ENCODE data around the gene KANTR.

Gene KANTR

DNA sequence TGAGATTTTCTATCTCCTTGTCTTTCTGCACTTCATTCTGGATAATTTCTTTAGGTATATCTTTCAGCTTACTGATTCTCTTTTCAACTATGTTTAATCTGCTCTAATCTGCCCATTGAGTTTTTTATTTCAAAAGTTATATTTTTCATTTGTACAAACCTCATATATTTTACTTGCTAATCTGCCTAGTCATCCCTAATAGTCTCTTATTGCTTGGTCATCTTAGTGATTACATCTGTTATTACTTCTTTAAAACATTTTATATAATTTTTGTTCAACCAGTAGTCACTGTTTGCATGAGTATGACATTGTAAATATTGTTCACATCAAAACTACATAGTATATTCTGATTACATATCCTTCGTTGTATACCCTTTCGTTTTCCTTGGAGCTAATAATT, 32.4 kb downstream of the KANTR start:
- no peak overlapping the region for H3K27ac ChIP-seq
- DNase-seq (ENCODE audit: low spot score), result no peak
- ChIA-PET POLR2A (ENCODE audit: low non-redundant PET) (no interaction called here), CTCF (interaction anchor here (0.8 kb wide), 1 partner anchor 64 kb away, joined by 3 read pairs; no protein-coding TSS in a partner anchor)
- TF ChIP-seq, protein P1, sequence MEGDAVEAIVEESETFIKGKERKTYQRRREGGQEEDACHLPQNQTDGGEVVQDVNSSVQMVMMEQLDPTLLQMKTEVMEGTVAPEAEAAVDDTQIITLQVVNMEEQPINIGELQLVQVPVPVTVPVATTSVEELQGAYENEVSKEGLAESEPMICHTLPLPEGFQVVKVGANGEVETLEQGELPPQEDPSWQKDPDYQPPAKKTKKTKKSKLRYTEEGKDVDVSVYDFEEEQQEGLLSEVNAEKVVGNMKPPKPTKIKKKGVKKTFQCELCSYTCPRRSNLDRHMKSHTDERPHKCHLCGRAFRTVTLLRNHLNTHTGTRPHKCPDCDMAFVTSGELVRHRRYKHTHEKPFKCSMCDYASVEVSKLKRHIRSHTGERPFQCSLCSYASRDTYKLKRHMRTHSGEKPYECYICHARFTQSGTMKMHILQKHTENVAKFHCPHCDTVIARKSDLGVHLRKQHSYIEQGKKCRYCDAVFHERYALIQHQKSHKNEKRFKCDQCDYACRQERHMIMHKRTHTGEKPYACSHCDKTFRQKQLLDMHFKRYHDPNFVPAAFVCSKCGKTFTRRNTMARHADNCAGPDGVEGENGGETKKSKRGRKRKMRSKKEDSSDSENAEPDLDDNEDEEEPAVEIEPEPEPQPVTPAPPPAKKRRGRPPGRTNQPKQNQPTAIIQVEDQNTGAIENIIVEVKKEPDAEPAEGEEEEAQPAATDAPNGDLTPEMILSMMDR (conservative IDR thresholded peaks at IDR 0.05; ENCODE audit: low read depth), result no peak

DNA sequence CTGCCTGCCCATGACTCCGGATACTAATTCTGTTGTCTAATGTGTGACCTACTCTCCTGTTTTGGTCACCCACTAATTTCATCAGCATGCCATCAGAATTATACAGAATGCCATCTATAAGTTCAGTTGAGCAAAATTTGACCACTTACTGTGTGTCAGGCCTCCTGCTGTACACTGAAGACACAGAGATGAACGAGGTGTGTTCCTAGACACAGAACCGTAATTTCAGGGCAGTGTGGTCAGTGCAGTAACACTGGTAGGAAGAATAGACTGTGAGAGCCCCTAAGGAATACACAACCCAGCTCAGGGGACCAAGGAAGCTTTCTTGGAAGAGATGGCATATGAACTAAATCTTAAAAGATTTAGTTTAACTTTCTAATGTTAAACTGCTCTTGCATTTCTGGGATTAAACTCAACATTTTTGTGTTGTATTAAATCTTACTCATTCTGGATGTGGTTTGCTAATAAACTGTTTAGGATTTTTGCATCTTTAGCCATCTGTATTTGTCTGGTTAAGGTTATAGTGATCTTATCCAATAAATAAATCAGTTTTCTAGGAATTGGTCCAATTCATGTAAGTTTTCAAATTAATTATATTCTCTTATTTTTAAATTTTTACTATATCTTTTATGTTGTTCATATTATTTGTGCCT, 34.3 kb downstream of the KANTR start:
- no peak overlapping the region for H3K27ac ChIP-seq
- TF ChIP-seq, protein P1 (conservative IDR thresholded peaks at IDR 0.05; ENCODE audit: low read depth), result no peak
- POLR2A ChIA-PET (ENCODE audit: low non-redundant PET), result no interaction called here
- no peak for DNase-seq (ENCODE audit: low spot score)
- CTCF ChIA-PET, result interaction anchor here (0.6 kb wide), 1 partner anchor 42 kb away, joined by 4 read pairs; no protein-coding TSS in a partner anchor

DNA sequence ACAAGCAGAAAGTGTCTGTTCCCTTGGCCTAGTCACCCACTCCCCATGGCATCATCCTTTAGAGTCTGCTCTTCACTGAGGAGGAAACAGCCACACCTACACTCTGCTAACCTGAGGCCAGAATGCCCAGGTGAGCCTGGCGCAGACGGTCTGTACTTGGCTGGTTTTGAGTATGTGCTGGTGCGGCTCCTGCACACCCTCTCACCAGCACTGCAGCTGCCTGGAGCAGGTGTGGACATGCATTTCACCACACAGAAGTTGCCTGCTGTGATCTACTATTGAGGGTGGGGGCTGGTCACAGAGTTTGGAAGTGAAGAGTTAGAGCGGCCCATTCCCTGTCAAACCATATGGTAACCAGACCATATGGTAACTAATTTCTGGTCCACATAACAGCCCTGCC, 39.5 kb downstream of the KANTR start:
- ChIA-PET POLR2A (ENCODE audit: low non-redundant PET) (no interaction called here), CTCF (no interaction called here)
- H3K27ac ChIP-seq, result peak overlapping the region; percentile 14; the same call in 1 of the 2 replicates
- peak; percentile 27 for DNase-seq (ENCODE audit: low spot score)
- TF ChIP-seq, protein P1 (conservative IDR thresholded peaks at IDR 0.05; ENCODE audit: low read depth), result no peak

DNA sequence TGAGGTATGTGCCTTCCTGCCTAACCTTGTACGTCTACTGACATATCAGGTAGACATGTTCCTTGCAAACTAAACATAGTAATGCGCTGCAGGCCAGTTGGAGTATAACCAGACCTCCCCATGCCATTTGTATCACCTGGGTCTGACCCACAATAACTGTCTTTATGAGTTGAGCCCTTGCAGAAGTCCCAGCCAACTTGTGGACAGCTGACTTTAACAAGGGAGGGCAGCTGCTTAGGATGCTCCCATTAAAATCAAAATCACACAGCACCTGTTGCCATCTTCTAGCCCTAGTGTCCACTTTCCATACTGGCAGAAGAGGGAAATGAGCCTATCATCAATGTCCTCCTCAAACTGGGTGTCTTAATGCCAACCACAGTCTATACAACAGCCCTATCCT, 41.6 kb downstream of the KANTR start:
- TF ChIP-seq, protein P1 (conservative IDR thresholded peaks at IDR 0.05; ENCODE audit: low read depth), result no peak
- DNase-seq (ENCODE audit: low spot score), result no peak
- H3K27ac ChIP-seq, result no peak overlapping the region
- CTCF ChIA-PET, result no interaction called here
- POLR2A ChIA-PET (ENCODE audit: low non-redundant PET), result no interaction called here

DNA sequence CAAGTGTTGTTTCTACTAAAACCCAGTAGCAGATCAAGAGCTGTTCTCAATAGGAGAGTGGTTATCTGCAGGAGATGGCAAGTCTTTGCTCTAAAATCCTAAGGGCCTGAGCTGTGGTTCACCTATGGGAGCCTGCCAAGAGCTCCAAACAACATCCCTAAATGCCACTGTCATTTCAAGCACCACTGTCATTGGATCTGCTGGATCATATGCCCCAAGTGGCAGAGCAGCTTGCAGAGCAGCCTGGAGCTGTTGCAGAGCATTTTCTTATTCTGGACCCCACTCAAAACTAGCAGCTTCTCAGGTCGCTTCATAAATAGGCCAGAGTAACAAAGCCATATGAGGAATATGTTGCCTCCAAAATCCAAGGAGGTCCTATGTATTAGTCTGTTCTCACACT, 59.6 kb downstream of the KANTR start:
- H3K27ac ChIP-seq, result no peak overlapping the region
- ChIA-PET CTCF (no interaction called here), POLR2A (ENCODE audit: low non-redundant PET) (no interaction called here)
- DNase-seq (ENCODE audit: low spot score), result no peak
- TF ChIP-seq, protein P1 (conservative IDR thresholded peaks at IDR 0.05; ENCODE audit: low read depth), result no peak

DNA sequence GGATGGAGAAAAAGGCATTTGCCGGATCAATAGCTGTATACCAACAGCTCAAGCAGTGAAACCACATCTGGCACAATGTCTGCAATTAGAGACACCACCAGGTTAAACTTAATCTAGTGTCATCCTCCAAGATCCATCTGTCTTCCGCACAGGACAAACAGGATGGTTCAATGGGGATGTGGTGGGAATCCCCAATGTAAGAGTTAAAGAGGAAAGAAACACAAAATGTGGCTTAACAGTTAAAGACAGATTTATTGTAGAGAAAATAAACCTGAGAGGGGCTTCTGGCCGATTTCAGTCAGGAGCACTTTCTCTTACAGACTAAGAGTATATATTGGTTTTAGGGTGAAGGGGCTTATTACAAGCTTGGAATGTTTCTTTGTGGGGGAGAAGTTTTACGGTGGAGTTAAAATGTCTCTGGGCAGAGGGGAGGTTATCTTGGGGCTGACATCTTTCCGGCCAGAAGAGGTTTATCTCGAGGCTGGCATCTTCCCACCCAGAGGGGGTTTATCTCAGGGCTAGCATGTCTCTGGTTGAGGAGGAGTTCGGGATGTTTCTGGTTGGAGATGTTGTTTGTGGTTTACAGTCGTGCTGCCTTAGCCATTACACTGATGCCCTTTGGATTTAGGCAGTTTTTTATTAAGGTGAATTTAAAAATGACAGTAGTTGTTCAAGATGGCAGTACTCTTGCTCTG, 61.7 kb downstream of the KANTR start:
- H3K27ac ChIP-seq, result no peak overlapping the region
- POLR2A ChIA-PET (ENCODE audit: low non-redundant PET), result no interaction called here
- CTCF ChIA-PET, result no interaction called here
- no peak for DNase-seq (ENCODE audit: low spot score)
- TF ChIP-seq, protein P1 (conservative IDR thresholded peaks at IDR 0.05; ENCODE audit: low read depth), result no peak
